NCI-H69 (cell line): ENCODE data around the gene RHBDL2.
"Not testable (repeated sequence)": the region's sequence is repeated elsewhere in the genome, so short reads cannot be mapped to it uniquely, and the experiment has no call there.

Source experiments
- DNase-seq: peaks from one replicate; lab custom pipeline; 2025; lab: John Stamatoyannopoulos, UW

RHBDL2 gene, protein sequence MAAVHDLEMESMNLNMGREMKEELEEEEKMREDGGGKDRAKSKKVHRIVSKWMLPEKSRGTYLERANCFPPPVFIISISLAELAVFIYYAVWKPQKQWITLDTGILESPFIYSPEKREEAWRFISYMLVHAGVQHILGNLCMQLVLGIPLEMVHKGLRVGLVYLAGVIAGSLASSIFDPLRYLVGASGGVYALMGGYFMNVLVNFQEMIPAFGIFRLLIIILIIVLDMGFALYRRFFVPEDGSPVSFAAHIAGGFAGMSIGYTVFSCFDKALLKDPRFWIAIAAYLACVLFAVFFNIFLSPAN

GRCh38 chr1:38941527-38942019 lies at the start of gene RHBDL2:
TSS of gene RHBDL2 (minus strand) at chr1:38941830. CDS start at chr1:38919212, 22,618 bp downstream.
- DNase-seq = no peak

GRCh38 chr1:38990738-38991637 lies 49.4 kb upstream of the RHBDL2 start, which contains the start of gene AKIRIN1:
TSS of gene AKIRIN1 (plus strand) at chr1:38991276. CDS start at chr1:38991381, 105 bp downstream.
- DNase-seq = peak; percentile 93

DNA sequence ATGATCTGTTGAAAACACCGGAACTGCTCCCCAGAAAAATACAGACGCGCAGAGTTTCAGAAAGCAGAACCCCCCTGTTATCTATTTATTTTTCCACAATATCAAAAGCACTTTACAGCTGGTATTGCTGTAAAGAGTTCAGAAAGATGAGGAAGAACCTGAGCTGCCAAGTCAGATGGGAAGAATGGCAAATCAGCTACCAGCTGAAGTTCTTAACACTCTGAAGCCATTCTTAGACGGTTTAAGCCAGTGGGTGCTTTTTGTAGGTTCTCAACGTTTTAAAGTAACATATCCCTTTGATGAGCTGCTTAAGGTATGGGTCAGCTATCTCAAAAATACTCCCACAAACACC lies 48.7 kb upstream of the RHBDL2 start:
- peak; percentile 40 for DNase-seq

DNA sequence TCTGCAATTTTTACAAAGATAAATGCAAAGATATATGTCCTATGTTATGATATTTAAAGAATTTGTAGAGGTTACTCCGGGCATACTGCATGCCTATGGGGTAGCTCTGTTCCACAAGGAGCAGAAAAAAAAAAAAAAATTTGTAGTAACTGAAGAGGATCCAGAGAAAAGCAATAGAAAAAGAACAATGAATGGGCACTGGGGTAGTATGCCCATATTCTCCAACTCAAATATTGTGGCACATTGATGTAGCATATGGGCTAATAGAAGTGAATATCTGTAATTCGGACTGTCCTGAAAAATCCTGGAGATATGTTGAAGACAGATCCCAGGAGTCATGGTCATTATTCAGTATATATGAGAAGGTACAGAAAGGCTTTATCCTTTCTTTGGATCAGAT lies 48.3 kb upstream of the RHBDL2 start:
- DNase-seq = no peak

DNA sequence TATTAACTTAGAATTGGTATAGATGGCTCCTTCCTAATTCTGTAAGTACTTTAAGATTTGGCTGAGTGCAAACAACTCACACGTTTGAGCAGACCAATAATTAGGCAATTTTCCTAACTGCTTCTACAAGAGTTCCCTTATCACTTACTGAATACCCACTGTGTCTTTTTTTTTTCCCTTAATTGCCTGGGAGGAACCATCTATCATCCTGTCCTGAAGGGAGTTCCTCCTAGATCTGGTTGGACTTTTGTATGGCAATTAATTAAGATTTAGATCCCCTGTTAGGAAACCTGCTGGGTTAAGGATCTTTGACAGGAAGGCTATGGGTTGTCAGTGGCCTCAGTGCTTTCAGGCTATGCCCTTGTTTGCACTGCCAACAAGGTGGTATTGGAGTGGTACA lies 37.8 kb upstream of the RHBDL2 start:
- peak; percentile 73 for DNase-seq

- DNase-seq = not testable (repeated sequence)
Observed at GRCh38 chr1:38978245-38978542, 36.6 kb upstream of the RHBDL2 start.

GRCh38 chr1:38977399-38978244 lies 36.0 kb upstream of the RHBDL2 start:
- DNase-seq = not testable (repeated sequence)

DNA sequence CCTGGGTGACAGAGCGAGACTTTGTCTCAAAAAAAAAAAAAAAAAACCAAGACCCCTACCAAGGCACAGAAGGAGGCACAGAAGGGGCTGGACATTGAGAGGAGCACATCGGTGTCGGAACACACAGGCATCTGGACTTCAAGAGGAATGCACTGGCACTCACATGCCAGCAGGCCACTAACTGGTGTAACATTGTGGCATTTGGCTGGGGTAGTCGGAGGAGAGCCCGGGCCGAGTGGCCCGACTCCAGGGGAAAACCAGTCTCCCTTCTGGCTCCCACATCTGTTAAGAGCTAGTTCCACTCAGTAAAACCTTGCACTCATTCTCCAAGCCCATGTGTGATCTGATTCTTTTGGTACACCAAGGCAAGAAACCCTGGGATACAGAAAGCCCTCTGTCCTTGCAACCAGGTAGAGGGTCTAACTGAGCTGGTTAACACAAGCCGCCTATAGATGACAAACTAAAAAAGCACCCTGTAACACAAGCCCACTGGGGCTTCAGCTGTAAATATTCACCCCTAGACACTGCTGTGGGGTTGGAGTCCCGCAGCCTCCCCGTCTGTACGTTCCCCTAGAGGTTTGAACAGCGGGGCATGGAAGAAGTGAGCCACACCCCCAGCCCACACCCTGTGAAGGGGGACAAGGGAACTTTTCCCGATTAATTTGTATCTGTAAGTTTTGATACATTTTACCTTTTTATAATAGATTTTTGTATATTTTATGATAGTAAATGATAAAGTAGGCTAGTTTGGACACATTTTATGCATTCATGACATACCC lies 32.2 kb upstream of the RHBDL2 start:
- DNase-seq = no peak

DNA sequence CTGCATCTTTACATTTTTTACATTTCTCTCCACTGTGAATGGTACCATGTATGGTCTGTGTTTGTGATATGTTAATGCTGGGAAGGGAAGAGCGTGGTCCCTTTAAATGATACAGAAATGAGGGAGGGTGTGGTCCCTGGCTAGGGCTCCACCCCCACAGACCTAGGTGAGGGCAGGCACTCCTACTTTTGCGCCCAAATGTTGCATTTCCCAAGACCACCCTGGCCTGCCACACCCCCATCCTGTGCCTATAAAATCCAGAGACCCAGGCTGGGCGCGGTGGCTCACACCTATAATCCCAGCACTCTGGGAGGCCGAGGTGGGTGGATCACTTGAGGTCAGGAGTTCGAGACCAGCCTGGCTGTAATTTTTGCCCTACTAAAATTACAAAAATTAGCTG lies 31.5 kb upstream of the RHBDL2 start:
- DNase-seq = peak; percentile 15

DNA sequence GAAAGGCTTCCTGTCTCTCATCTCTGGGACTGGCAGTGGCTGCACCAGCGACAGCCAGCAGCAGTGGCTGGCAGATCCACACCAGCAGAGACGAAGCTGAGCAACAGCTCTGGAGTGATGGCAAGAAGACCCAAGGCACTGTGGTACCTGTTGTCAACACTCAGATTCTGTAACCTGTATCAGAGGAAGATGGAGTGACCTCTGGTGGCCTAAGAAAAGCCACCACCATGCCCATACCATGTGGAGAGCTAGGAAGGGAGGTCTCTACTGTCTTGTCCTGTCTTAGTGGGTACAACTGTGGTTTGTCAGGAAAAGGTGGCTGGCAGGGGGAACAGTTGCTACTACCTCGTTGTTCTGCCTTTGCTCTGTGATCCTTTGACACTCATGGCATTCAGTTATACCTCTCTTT lies 22.5 kb upstream of the RHBDL2 start:
- no peak for DNase-seq

DNA sequence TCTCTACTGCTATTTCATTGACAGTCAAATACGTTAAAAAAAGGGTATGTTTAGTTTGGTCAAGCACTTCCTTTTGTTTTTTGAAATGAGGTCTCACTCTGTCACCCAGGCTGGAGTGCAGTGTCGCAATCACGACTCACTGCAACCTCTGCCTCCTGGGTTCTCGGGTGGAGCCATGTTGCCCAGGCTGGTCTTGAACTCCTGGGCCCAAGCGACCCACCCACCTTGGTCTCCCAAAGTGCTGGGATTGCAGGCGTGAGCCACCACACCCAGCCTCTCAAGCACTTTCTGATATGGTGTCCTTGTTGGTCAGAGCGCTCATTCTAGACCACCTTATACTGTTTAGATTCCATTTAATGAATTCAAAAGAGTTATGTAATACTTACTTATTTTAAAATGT lies 20.9 kb upstream of the RHBDL2 start:
- no peak for DNase-seq

DNA sequence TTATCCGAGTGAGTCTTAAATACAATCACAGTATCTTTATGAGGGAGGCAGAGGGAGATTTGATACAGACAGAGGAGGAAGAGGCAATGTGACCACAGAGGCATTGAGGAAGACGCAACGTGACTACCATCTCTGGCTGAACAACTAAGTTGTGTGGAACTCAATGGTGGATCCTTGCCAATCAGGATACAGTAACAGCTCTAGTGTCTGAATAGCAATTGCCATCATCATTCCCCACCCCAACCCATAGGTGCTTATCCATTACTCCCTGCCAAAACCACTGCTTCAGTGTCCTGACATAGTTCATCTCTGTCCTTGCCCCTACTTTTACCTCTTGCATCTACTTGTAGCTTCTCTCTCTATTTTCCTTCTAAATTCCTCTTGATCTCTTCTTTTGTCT lies 20.5 kb upstream of the RHBDL2 start:
- no peak for DNase-seq

DNA sequence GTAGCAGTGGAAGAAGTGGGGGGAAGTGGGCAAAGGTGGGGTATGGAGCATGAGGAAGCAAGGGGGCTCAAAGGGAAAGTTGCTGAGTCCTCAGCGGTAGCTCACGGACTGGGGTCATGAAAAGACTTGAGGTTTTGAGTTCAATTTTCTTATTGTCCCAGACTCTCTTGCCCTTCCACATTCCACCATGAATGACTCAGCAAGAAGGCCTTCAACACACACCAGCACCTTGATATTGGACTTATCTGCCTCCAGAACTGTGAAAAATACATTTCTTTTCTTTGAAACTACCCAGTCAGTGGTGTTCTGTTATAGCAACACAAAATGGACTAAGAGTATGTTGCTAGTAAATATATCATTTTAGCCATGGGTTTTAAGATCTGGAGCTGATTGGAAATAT lies 17.3 kb upstream of the RHBDL2 start:
- no peak for DNase-seq

DNA sequence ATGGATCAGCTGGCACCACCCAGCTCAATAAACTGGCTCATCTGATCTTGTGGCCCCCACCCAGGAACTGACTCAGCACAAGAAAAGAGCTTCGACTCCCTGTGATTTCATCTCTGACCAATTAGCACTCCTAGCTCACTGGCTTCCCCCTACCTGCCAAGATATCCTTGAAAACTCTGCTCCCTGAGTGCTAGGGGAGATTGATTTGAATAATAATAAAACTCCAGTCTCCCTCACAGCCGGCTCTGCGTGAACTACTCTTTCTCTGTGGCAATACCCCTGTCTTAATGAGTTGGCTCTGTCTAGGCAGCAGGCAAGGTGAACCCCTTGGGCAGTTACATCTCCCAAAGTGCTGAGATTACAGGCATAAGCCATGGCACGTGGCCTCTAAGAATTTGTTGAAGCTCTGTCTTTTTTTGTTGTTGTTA lies 11.8 kb upstream of the RHBDL2 start:
- DNase-seq = peak; percentile 16

- no peak for DNase-seq
Observed at GRCh38 chr1:38950553-38950952, 8.9 kb upstream of the RHBDL2 start.

DNA sequence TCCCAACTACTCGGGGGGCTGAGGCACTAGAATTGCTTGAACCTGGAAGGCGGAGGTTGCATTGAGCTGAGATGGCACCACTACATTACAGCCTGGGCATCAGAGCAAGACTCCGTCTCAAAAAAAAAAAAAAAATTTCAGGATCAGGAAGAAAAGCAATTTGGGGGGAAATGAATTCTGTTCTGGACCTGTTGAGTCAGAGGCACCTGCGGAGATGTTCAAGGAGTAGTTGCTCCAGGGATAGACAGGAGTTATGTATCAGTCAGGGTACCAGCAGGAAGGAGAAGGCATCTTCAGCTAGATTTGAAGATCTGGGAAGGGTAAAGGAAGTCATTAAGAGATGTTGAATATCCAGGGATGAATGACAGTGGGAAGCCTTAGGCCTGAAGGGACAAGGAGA lies 2.9 kb upstream of the RHBDL2 start:
- DNase-seq = no peak

DNA sequence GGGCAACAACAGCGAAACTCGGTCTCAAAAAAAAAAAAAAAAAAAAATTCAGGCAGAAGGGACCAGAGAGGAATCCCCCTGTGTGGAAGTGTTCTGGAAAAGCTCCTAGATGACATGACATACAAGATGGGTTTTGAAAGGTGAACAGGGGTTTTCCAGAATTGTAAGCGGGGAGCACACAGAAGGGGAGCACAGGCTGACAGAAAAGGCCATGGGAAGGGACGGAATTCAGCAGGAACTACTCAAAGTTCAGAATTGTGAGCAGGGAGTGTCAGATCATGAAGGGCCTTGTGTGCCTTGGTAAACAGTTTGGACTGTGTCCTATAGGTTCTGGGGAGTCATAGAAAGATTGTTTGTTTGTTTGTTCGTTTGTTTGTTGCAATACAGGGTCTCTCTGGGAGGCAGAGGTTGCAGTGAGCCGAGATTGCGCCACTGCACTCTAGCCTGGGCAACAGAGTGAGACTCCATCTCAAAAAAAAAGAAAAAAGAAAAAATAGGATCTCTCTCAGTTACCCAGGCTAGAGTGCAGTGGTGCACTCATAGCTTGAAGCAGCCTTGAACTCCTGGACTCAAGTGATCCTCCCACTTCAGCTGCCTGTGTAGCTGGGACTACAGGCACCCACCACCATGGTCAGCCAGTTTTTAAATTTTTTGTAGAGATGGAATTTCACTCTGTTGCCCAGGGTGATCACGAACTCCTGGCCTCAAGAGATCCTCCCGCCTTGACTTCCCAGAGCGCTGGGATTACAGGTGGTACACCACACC lies 1.2 kb upstream of the RHBDL2 start:
- no peak for DNase-seq

DNA sequence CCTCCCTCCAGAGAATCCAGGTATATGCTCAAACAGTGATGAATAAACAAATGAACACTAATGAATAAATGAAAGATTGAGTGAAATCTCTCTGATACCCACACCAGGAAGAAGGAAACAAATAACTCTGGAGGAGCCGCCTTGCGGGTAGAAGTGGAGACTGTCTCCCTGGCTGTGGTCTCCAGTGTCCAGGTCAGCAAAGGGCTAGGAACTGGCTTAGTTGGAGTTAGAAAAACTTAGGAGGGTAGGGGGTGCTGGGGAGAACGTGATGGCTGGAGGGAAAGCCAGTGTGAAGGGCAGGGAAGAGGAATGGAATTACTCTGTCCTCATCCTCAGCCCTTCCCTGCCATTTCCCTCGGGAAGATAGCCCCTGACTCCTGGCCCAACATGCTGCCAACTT lies 537 bp downstream of the RHBDL2 start:
- DNase-seq = no peak

GRCh38 chr1:38940339-38941047 lies 1.1 kb downstream of the RHBDL2 start:
- DNase-seq = no peak

- no peak for DNase-seq
Observed at GRCh38 chr1:38938722-38939260, 2.8 kb downstream of the RHBDL2 start.
